DND-41 (cell line): ENCODE results near the gene PGRMC1.
"Not testable (repeated sequence)": the region's sequence is repeated elsewhere in the genome, so short reads cannot be mapped to it uniquely, and the experiment has no call there.

ENCODE experiments used
- ATAC-seq: fragments of 200-7000 bp; cut with Tn5 transposase; 3 replicates; pipeline ENCODE4 v1.9.1; 2021; ENCODE audit warnings: low read depth; ENCODE audit not compliant: insufficient read depth
- DNase-seq: peaks from one replicate; pipeline ENCODE4 v3.0.0-alpha.2; 2020
- H2AFZ ChIP-seq: 2 replicates; pipeline ENCODE4 v1.6.0; 2012; ENCODE audit warnings: low read depth, low read length
- H3K27ac ChIP-seq: 2 replicates; pipeline ENCODE4 v1.5.1; 2012; ENCODE audit warnings: low read length, inconsistent platforms
- H3K27me3 ChIP-seq: fragments of 200-600 bp; sonication (generic); 2 replicates; pipeline ENCODE4 v1.6.0; 2012; ENCODE audit warnings: low read length, mild to moderate bottlenecking, inconsistent platforms; ENCODE audit not compliant: insufficient read depth, poor library complexity
- H3K36me3 ChIP-seq: 2 replicates; pipeline ENCODE4 v1.5.1; 2012; ENCODE audit warnings: low read length, inconsistent platforms; ENCODE audit not compliant: insufficient read depth
- H3K4me1 ChIP-seq: 2 replicates; pipeline ENCODE4 v1.5.1; 2012; ENCODE audit warnings: mild to moderate bottlenecking, low read length; ENCODE audit not compliant: insufficient read depth
- H3K4me2 ChIP-seq: 2 replicates; pipeline ENCODE4 v1.6.0; 2012; ENCODE audit warnings: mild to moderate bottlenecking, moderate library complexity, low read length, inconsistent platforms; ENCODE audit not compliant: insufficient read depth
- H3K4me3 ChIP-seq, 2 experiments: fragments of 200-600 bp in 1 of 2; shearing (Covaris generic) in 1 of 2; 2 replicates each; pipeline ENCODE4 v1.5.1; 2012 to 2016; ENCODE audit warnings: inconsistent platforms in 2 of 2, low read length in 2 of 2, mild to moderate bottlenecking in 2 of 2, low read depth in 1 of 2, moderate library complexity in 1 of 2
- H3K79me2 ChIP-seq: 2 replicates; pipeline ENCODE4 v1.6.0; 2012; ENCODE audit warnings: low read length, inconsistent platforms; ENCODE audit not compliant: insufficient read depth
- H3K9ac ChIP-seq: 2 replicates; pipeline ENCODE4 v1.6.0; 2012; ENCODE audit warnings: low read depth, mild to moderate bottlenecking, inconsistent platforms, low read length, moderate library complexity
- H3K9me3 ChIP-seq: 2 replicates; pipeline ENCODE4 v1.5.1; 2012; ENCODE audit warnings: low read length, moderate library complexity, mild to moderate bottlenecking, inconsistent platforms; ENCODE audit not compliant: insufficient read depth, severe bottlenecking
- H4K20me1 ChIP-seq: 2 replicates; pipeline ENCODE4 v1.6.0; 2012; ENCODE audit warnings: low read length; ENCODE audit not compliant: insufficient read depth
- CTCF ChIP-seq: IDR thresholded peaks from 2 replicates; pipeline ENCODE4 v1.5.1; 2012; ENCODE audit warnings: borderline replicate concordance, low read length, moderate library complexity, mild to moderate bottlenecking; ENCODE audit not compliant: poor library complexity, severe bottlenecking; ENCODE audit errors: extremely low read depth
- EZH2 ChIP-seq: IDR thresholded peaks from 3 replicates; pipeline ENCODE4 v1.6.1; 2012; ENCODE audit warnings: borderline replicate concordance, low read depth, mild to moderate bottlenecking, moderate library complexity, low read length, inconsistent platforms; ENCODE audit not compliant: severe bottlenecking

Gene PGRMC1

GRCh38 chrX:119288890-119289393, 52.9 kb downstream of the PGRMC1 start:
- Histone ChIP-seq H3K9ac (no peak overlapping the region), H3K9me3 (no peaks in the 10 kb centered on the region), H3K27me3 (peaks cover 2% of the 10 kb centered on the region), H2AFZ (no peak overlapping the region), H3K4me2 (no peak overlapping the region), H3K36me3 (no peaks in the 10 kb centered on the region), H3K4me1 (no peaks in the 10 kb centered on the region), H3K27ac (no peak overlapping the region), H4K20me1 (no peaks in the 10 kb centered on the region), H3K4me3 (no peak overlapping the region), H3K79me2 (no peaks in the 10 kb centered on the region)
- DNase-seq = no peak
- no peak for TF ChIP-seq EZH2
- TF ChIP-seq CTCF = peak; percentile 25
- no peak for ATAC-seq

GRCh38 chrX:119290476-119290875, 54.4 kb downstream of the PGRMC1 start:
- Histone ChIP-seq H2AFZ (no peak overlapping the region), H3K9ac (no peak overlapping the region), H4K20me1 (no peaks in the 10 kb centered on the region), H3K4me3 (no peak overlapping the region), H3K27me3 (no peaks in the 10 kb centered on the region), H3K4me1 (no peaks in the 10 kb centered on the region), H3K9me3 (no peaks in the 10 kb centered on the region), H3K36me3 (no peaks in the 10 kb centered on the region), H3K4me2 (no peak overlapping the region), H3K27ac (no peak overlapping the region), H3K79me2 (no peaks in the 10 kb centered on the region)
- TF ChIP-seq EZH2 (no peak), CTCF (no peak)
- no peak for ATAC-seq
- DNase-seq = no peak

- H3K27me3 ChIP-seq, H3K9ac ChIP-seq, DNase-seq, H4K20me1 ChIP-seq, H3K4me1 ChIP-seq, H3K79me2 ChIP-seq, H3K27ac ChIP-seq, H3K4me2 ChIP-seq, H3K36me3 ChIP-seq, H2AFZ ChIP-seq, ATAC-seq, H3K4me3 ChIP-seq, H3K9me3 ChIP-seq: not testable (repeated sequence)
Measured at GRCh38 chrX:119291246-119291645, 55.2 kb downstream of the PGRMC1 start.

GRCh38 chrX:119292445-119292844, 56.4 kb downstream of the PGRMC1 start:
- no peak overlapping the region for H3K9ac ChIP-seq
- H3K27ac ChIP-seq = no peak overlapping the region
- no peak overlapping the region for H3K4me2 ChIP-seq
- ATAC-seq (no peak), DNase-seq (no peak)
- no peaks in the 10 kb centered on the region for H4K20me1 ChIP-seq
- H2AFZ ChIP-seq = no peak overlapping the region
- H3K9me3 ChIP-seq = no peaks in the 10 kb centered on the region
- no peaks in the 10 kb centered on the region for H3K4me1 ChIP-seq
- no peaks in the 10 kb centered on the region for H3K27me3 ChIP-seq
- H3K4me3 ChIP-seq = no peak overlapping the region
- H3K79me2 ChIP-seq = no peaks in the 10 kb centered on the region
- TF ChIP-seq CTCF = no peak
- TF ChIP-seq EZH2 = no peak
- H3K36me3 ChIP-seq = no peaks in the 10 kb centered on the region
